Aorta (tissue), 5 donors: ENCODE measurements around the gene VAV2. TPM values are rescaled to one million over a fixed set of nuclear protein-coding genes. Genes with fewer than 3 reads are reported as not detected.
A peak's percentile ranks its signal among the peaks of the same experiment; 100 is the strongest.

Experiments used
- ATAC-seq: fragments of 200-7000 bp; cut with Tn5 transposase; one replicate; pipeline ENCODE4 v1.9.1; 2022; ENCODE audit warnings: moderate library complexity; ENCODE audit not compliant: low FRiP score
- DNase-seq, 2 donors: peaks; one replicate each; pipeline ENCODE4 v3.0.0-alpha.2; 2020
- H3K27ac ChIP-seq, 2 donors: one replicate each; pipeline ENCODE4 v1.5.1; 2013; ENCODE audit warnings: low read length in 2 of 2, mild to moderate bottlenecking in 2 of 2, moderate library complexity in 2 of 2, control low read depth in 1 of 2, inconsistent platforms in 1 of 2, low read depth in 1 of 2
- H3K27me3 ChIP-seq, 2 donors: one replicate each; pipeline ENCODE4 v1.6.1; 2013; ENCODE audit warnings: control low read depth in 1 of 2, low read length in 1 of 2, mild to moderate bottlenecking in 1 of 2, moderate library complexity in 1 of 2; ENCODE audit not compliant: insufficient read depth in 2 of 2, control insufficient read depth in 1 of 2
- H3K36me3 ChIP-seq, 2 donors: one replicate each; pipeline ENCODE4 v1.6.1; 2013; ENCODE audit warnings: control low read depth in 1 of 2, low read length in 1 of 2, mild to moderate bottlenecking in 1 of 2; ENCODE audit not compliant: insufficient read depth in 2 of 2, control insufficient read depth in 1 of 2
- H3K4me1 ChIP-seq, 2 donors: one replicate each; pipeline ENCODE4 v1.6.1; 2013; ENCODE audit warnings: low read length in 2 of 2, control low read depth in 1 of 2, mild to moderate bottlenecking in 1 of 2, moderate library complexity in 1 of 2; ENCODE audit not compliant: insufficient read depth in 2 of 2, control insufficient read depth in 1 of 2
- H3K4me3 ChIP-seq, 2 donors: one replicate each; pipeline ENCODE4 v1.5.1; 2013; ENCODE audit warnings: low read length in 2 of 2, control low read depth in 1 of 2, mild to moderate bottlenecking in 1 of 2
- H3K9me3 ChIP-seq: one replicate; pipeline ENCODE4 v1.6.1; 2013; ENCODE audit warnings: mild to moderate bottlenecking, low read length; ENCODE audit not compliant: control insufficient read depth
- WGBS, 2 donors: extraction: QIAGEN DNeasy Blood & Tissue Kit; methylation state at CpG; one replicate each; pipeline ENCODE4 v1.1.7; 2013; 5-methylcytosine and 5-hydroxymethylcytosine counted together
- intact Hi-C, 2 donors: fragments of 100-400 bp; cut with DNase I; formaldehyde crosslinking; loops; one replicate each; pipeline versions ENCODE4 v1.14.2 to v1.15.0; 2022
- polyA plus RNA-seq, 2 donors: library from polyadenylated mRNA; stranded (reverse); fragments of 200-250 nt; gene quantifications; one replicate each; pipeline ENCODE4 v1.2.3, GENCODE V29; 2013
- total RNA-seq, 2 donors: library from RNA; stranded (reverse); fragmentation: NEBNext Ultra II Directional; extraction: Animal tissue kit (Norgen Biotek cat#: 25700); gene quantifications; one replicate each; pipeline ENCODE4 v1.2.1, GENCODE V29; 2021
- donor health status: healthy with polysubstance abuse.
- donor health status: Bipolar disorder and iron deficiency.
- donor health status: DM: no; HTN: no; CAD: no.
- donor health status: DM: no; HTN: no; CAD: no.
- donor health status: DM: yes; HTN: yes; CAD: no.

The VAV2 gene
- total and polyA plus RNA-seq, 4 donors, result 9.0 to 25.4 (median 11.8) TPM

GRCh38 chr9:133821601-133822429 is 170.3 kb downstream of the VAV2 start:
- intact Hi-C loops, result no loop called here
- no peak for DNase-seq
- no peak for ATAC-seq
- Histone ChIP-seq H3K4me3 (no peak overlapping the region), H3K27ac (no peak overlapping the region), H3K27me3 (no peaks in the 10 kb centered on the region), H3K9me3 (no peaks in the 10 kb centered on the region), H3K4me1 (no peaks in the 10 kb centered on the region), H3K36me3 (no peaks in the 10 kb centered on the region)
- WGBS, 2 donors, result 85 to 89% methylated on average over 26 of the region's 26 CpGs

GRCh38 chr9:133819923-133820322 is 172.2 kb downstream of the VAV2 start:
- Histone ChIP-seq H3K27ac (no peak overlapping the region), H3K27me3 (no peaks in the 10 kb centered on the region), H3K9me3 (no peaks in the 10 kb centered on the region), H3K36me3 (no peaks in the 10 kb centered on the region), H3K4me1 (no peaks in the 10 kb centered on the region), H3K4me3 (no peak overlapping the region)
- 90 to 93% methylated on average over 5 of the region's 5 CpGs for WGBS, 2 donors
- DNase-seq, result no peak
- ATAC-seq, result no peak
- intact Hi-C loops, result no loop called here

- Histone ChIP-seq H3K27ac (no peak overlapping the region), H3K9me3 (no peaks in the 10 kb centered on the region), H3K4me1 (no peaks in the 10 kb centered on the region), H3K27me3 (no peaks in the 10 kb centered on the region), H3K4me3 (no peak overlapping the region), H3K36me3 (no peaks in the 10 kb centered on the region)
- intact Hi-C loops, result no loop called here
- WGBS, 2 donors, result 85 to 96% methylated on average over 3 of the region's 3 CpGs
- no peak for ATAC-seq
- DNase-seq, result no peak
Observed at GRCh38 chr9:133818444-133818843, 173.7 kb downstream of the VAV2 start.

- no peak for DNase-seq
- ATAC-seq, result no peak
- WGBS, 2 donors, result 77 to 96% methylated on average over 9 of the region's 9 CpGs
- H3K9me3 ChIP-seq, result no peaks in the 10 kb centered on the region
- no peaks in the 10 kb centered on the region for H3K4me1 ChIP-seq
- no peaks in the 10 kb centered on the region for H3K27me3 ChIP-seq
- H3K36me3 ChIP-seq, result no peaks in the 10 kb centered on the region
- intact Hi-C loops, result no loop called here
- H3K27ac ChIP-seq, result no peak overlapping the region
- H3K4me3 ChIP-seq, result no peak overlapping the region
Observed at GRCh38 chr9:133815781-133816180, 176.3 kb downstream of the VAV2 start.

GRCh38 chr9:133814586-133815208 is 177.4 kb downstream of the VAV2 start:
- WGBS, 2 donors, result 81 to 82% methylated on average over 25 of the region's 25 CpGs
- H3K27ac ChIP-seq, result no peak overlapping the region
- no peaks in the 10 kb centered on the region for H3K36me3 ChIP-seq
- H3K4me1 ChIP-seq, result no peaks in the 10 kb centered on the region
- H3K4me3 ChIP-seq, result no peak overlapping the region
- H3K27me3 ChIP-seq, result no peaks in the 10 kb centered on the region
- H3K9me3 ChIP-seq, result no peaks in the 10 kb centered on the region
- intact Hi-C loops, result no loop called here
- DNase-seq (no peak), ATAC-seq (no peak)

- ATAC-seq (peak; percentile 34), DNase-seq (no peak)
- H3K4me3 ChIP-seq, result no peak overlapping the region
- H3K27ac ChIP-seq, result no peak overlapping the region
- no peaks in the 10 kb centered on the region for H3K27me3 ChIP-seq
- no peaks in the 10 kb centered on the region for H3K36me3 ChIP-seq
- intact Hi-C loops, result no loop called here
- no peaks in the 10 kb centered on the region for H3K4me1 ChIP-seq
- WGBS, 2 donors, result 85 to 88% methylated on average over 29 of the region's 29 CpGs
- no peaks in the 10 kb centered on the region for H3K9me3 ChIP-seq
Observed at GRCh38 chr9:133813749-133814585, 178.2 kb downstream of the VAV2 start.

- DNase-seq (no peak), ATAC-seq (no peak)
- no peak overlapping the region for H3K27ac ChIP-seq
- no peaks in the 10 kb centered on the region for H3K36me3 ChIP-seq
- no peaks in the 10 kb centered on the region for H3K4me1 ChIP-seq
- WGBS, 2 donors, result 92 to 94% methylated on average over 26 of the region's 26 CpGs
- H3K9me3 ChIP-seq, result no peaks in the 10 kb centered on the region
- H3K27me3 ChIP-seq, result no peaks in the 10 kb centered on the region
- intact Hi-C loops, result no loop called here
- H3K4me3 ChIP-seq, result no peak overlapping the region
Observed at GRCh38 chr9:133812941-133813748, 179.0 kb downstream of the VAV2 start.
